ENCODE measurements around the gene IL2RG.
A peak's percentile ranks its signal among the peaks of the same experiment; 100 is the strongest.

The IL2RG gene

DNA sequence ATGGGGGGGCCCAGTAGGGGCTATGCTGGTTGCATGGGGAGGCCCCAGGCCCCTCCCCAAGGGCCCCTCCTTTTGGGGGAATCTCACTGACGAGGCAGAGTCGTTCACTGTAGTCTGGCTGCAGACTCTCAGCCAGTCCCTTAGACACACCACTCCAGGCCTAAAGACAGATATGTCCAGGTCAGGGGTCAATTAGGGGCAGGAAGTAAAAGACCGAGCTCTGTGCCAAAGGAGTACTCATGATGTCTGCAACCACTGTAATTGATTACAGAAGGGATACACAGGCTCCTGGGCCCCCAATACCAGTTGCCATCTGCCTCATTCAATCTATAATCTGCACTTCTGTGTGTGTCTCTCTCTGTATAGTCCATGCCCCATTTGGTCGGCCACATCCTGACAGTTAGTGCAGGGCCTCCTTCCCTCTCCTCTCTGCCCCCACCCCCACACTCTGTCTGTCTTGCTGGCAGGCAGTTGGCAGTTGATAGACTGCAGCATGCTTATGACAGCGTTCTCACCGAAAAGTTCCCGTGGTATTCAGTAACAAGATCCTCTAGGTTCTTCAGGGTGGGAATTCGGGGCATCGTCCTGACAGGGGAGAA lies 3.5 kb downstream of the IL2RG start:
- DNase-seq (ENCODE audit: low spot score): no peak

DNA sequence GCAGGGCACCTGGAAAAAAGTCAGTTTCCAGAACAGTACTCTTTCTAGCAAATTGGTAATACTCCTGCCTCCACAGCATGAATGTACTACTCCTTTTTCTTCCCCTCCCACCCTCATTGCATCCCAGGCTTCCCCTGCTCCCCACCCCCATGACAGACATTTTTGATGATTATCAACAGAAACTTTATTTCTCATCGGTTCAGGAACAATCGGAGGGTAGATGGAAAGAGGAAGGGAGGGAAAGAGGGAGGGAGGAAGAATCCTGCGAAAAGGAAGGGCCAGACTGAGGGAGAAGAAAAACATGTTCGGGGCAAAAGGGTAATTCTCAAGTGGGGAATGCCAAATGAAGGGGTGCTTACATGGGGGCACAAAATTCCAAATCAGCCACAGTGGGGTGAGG lies 4.1 kb downstream of the IL2RG start:
- no peak for DNase-seq (ENCODE audit: low spot score)

DNA sequence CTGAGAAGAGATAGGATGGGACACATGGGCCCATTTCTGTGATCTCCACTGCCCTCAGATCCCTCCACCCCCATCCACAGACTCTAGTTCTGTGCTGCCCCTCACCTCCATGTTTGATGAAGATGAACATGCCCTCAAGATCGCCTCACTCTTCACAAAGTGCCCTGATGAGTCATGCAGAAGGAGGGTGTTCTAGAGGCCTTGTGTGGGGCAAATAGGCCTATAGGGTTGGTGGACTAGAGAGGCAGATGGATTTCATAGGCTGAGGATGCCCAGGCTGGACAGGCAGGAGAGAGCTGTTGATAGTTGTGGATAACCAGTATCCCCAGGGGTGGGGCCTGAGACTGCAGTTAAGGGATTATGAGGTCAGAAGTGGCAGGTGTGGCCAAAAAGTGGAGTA lies 5.0 kb downstream of the IL2RG start, which contains the start of gene CXorf65:
CXorf65 (minus strand) TSS at position 314 of the 400 bp plus-strand sequence; CDS start at position 130, 184 bp downstream.
- no peak for DNase-seq (ENCODE audit: low spot score)

DNA sequence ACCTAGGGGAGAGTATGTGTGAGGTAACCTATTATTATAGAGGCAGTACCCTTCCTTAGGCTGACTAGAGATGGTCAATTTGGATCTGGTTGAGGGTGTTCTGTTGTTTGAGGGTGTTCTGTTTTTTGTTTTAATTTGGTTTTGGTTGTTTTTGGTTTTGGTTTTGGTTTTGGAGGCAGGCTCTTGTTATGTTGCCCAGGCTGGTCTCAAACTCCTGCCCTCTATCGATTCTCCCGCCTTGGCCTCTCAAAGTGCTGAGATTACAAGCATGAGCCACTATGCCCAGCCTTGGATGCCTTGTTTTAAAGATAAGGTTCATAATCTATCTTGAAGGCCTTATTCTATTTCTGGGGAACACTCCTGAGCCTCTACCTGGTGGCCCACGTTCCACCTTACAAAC lies 5.7 kb downstream of the IL2RG start:
- DNase-seq (ENCODE audit: low spot score): no peak

DNA sequence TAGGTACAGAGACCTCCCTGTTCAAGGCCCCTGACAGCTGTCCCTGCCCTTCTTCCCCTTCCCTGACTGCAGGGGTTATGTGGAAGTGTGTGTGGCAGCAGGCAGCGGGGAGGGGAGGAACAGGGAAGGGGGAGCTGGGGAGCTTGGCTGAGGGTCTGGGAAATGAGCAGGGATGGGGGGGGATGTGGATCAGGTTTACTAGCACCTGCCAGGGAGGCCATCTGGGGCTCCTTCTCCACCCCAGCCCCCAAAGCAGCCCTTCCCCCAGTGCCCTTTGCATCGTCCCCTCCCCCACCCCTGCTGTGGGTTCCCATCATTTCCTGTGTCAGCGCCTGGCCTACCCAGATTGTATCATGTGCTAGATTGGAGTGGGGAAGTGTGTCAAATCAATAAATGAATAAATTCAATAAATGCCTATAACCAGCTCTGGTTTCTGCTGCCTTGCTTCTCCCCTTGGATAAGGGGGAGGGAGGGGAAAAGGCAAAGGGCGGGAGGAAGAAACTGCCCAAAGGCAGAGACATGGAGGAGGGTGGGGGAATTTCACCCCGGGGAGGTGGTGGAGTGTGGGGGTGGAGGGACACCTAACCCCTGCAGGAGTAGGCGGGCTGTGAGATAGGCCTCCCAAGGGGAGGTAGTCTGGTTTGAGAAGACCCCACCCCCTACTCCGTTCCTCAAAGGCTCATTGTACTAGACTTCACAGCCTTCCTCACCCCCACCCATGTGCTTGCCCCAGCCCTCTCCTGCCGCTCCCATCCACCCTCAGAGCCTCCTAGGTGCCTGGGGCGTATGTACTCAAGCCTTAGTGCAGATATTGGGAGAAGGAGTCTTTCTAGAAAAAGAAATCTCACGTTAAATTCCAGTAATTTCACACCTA lies 8.0 kb downstream of the IL2RG start:
- DNase-seq (ENCODE audit: low spot score): no peak

DNA sequence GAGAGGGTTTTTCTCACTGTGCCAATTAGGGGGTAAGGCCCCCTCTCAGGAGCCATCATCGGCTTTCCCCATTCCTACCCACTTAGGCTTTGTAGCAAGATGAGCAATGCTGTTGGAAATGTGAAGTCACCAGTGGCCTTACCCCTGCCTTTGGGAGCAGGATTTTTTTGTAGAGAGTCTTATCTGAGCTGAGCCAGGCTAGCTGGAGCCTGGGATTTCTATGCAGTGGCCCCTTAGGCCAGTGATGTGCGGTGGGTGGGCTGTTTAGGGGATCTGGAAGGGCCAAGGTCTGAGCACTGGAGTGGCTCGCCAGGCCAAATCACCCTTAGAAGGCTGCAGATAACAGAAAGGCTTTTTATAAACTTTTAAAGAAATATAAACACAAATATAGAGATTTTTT lies 9.1 kb downstream of the IL2RG start:
- DNase-seq (ENCODE audit: low spot score): no peak

DNA sequence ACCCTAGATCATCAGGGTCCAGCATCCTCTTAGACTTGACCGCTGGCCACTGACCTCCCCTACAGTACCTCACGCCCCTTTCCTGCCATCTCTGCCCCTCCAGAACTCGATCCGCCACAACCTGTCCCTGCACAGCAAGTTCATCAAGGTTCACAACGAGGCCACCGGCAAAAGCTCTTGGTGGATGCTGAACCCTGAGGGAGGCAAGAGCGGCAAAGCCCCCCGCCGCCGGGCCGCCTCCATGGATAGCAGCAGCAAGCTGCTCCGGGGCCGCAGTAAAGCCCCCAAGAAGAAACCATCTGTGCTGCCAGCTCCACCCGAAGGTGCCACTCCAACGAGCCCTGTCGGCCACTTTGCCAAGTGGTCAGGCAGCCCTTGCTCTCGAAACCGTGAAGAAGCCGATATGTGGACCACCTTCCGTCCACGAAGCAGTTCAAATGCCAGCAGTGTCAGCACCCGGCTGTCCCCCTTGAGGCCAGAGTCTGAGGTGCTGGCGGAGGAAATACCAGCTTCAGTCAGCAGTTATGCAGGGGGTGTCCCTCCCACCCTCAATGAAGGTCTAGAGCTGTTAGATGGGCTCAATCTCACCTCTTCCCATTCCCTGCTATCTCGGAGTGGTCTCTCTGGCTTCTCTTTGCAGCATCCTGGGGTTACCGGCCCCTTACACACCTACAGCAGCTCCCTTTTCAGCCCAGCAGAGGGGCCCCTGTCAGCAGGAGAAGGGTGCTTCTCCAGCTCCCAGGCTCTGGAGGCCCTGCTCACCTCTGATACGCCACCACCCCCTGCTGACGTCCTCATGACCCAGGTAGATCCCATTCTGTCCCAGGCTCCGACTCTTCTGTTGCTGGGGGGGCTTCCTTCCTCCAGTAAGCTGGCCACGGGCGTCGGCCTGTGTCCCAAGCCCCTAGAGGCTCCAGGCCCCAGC lies 10.5 kb downstream of the IL2RG start:
- no peak for DNase-seq (ENCODE audit: low spot score)

DNA sequence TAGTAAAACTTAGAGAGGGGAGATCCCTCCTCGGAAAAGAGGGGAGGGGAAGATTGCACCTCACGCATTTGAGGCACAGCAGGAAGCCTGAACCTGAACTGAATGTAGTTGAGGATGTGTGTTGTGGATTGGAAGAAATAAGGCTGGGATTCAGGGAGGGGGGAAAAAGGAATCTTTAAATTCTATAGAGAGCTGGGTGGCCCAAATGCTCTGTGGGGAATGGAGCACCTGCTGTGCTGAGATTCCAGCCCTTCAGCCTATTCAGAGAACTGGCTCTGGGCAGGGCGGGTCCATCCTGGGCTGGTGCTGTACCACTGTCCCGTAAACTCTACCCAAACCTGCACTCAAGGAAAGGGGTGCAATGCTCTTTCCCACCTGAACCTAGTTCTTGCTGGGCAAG lies 11.6 kb downstream of the IL2RG start:
- DNase-seq (ENCODE audit: low spot score): no peak

DNA sequence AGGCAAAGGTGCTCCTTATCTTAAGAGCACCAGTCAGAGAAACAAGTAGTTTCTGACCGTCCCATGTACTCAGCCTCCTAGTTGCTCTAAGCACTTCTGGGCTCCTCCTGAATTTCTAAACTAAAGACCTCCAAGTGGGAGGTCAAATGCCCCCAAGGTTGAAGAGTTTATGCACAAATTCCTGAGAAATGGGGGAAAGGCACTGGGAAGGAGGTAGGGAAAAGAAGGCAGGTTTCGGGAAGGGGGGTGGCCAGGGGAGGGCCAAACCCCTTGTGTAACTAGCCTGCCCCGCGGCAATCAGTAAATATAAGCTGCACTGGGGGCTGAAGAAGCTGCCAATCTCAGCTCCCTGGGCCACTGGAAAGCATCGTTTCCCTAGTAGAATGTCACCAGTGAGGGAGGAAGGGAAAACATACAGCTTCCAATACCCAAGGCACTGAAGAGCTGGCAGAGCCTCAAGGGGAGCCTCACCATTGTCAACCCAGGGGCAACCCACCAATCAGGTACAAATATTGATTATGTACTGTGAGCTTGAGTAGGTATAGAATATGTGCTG lies 12.3 kb downstream of the IL2RG start:
- no peak for DNase-seq (ENCODE audit: low spot score)

DNA sequence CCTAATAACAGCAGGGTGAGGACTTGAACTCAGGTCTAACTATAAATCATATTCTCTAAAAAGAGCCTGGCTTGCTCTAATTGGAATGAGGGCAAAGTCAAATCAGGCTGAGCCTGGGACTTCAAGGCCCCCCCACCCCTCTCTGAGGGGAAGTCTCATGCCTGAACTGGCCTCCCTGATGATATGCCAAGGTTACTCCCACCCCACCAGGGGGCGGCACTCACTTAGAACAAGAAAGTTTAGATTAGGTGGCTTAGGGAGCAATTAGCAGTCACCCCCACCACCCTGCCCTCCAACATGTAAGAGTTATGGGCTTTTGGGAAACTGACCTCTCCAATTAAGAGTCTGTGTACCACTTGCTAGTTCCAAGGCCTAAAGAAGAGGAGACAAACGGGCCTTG lies 13.1 kb downstream of the IL2RG start:
- no peak for DNase-seq (ENCODE audit: low spot score)

DNA sequence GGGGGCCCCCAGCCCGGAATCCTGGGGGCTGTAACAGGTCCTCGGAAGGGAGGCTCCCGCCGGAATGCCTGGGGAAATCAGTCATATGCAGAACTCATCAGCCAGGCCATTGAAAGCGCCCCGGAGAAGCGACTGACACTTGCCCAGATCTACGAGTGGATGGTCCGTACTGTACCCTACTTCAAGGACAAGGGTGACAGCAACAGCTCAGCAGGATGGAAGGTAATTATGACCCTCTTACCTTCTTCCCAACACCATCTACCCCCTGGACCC lies 14.7 kb downstream of the IL2RG start:
- no peak for DNase-seq (ENCODE audit: low spot score)

DNA sequence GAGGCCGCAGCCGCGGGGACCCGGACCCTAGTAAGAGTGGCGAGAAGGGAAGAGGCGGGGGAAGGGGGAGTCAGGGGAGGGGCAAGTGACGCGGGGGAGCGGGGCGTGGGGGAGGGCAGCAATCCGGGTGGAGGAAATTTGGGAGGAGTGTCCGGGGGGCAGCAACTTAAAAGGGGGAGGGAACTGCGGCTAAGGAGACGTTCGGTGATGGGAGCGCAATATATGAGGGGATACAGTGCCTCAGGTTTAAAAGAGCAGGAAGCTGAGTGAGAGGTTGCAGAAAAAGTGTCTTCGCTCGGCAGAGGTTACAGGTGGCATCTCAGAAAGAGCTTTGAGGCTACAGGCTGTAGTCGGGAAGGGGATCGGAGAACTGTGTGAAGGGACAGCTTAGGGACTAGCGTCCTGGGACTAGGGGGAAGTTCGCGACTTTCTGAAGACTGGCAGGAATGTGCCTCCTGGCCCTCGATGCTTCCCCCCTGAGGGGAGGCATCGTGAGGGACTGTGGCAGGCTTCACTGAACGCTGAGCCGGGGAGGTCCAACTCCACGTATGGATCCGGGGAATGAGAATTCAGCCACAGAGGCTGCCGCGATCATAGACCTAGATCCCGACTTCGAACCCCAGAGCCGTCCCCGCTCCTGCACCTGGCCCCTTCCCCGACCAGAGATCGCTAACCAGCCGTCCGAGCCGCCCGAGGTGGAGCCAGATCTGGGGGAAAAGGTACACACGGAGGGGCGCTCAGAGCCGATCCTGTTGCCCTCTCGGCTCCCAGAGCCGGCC lies 15.2 kb downstream of the IL2RG start:
- no peak for DNase-seq (ENCODE audit: low spot score)

DNA sequence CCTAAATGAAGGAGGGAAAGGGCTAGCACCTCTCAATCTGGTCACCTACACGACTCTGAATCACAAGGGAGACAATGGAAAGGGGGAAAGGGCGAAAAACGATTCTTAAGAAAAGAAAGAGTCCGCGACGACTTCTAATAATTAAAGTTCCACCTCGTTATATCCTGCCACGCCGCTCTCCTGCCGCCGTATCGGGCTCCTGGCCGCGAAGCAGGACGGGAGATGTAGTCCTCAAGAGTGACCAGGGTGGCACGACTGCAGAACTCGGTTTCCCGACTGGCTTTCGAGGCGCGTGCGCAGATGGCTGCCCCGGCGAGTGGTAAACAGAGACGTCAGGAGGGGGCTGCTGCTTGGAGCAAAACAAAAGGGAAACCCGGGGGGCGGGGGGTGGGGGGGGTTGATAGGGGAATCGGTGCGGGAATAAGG lies 15.8 kb downstream of the IL2RG start, which contains the start of gene FOXO4:
FOXO4 (plus strand) TSS at position 297 of the 426 bp plus-strand sequence. CDS start 678 bp downstream, outside the sequence.
- peak; percentile 76 for DNase-seq (ENCODE audit: low spot score)

DNA sequence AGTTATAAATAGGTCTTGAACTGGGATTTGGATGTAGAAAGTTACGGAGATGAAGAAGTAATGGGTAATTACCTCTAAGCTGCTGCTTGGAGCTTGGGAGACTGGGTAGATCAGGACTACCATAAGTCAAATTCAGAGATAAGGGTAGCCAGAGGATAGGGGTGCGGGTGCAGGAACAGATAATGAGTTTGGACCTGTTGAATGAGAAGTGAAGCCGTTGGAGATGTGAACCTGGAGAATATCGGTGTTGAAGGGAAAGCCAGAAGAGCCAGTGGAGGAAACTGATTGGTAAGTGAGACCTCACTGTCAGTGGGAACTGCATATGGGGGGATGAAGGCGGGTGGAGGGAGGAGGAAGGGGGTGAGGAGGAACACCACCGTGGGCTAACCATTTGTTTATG lies 16.3 kb downstream of the IL2RG start:
- no peak for DNase-seq (ENCODE audit: low spot score)

DNA sequence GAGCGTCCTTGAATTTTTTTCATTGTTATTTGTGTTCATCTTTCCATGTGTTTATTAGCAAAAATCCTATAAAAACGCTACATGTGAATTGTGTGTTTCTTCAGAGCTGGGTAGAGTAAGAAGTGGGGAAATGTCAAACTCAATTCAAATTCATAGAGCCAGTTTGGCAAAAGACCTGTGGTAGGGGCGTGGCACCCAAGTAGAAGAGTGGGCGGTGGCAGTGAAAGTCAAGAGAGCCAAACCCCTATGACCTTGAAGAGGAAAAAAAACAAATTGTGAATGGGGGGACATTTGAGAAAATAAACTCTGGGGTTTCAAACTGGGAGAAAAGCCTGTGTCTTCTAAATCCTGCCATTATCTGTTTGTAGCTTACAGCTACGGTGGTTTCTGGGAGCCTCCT lies 20.1 kb downstream of the IL2RG start:
- DNase-seq (ENCODE audit: low spot score): no peak

DNA sequence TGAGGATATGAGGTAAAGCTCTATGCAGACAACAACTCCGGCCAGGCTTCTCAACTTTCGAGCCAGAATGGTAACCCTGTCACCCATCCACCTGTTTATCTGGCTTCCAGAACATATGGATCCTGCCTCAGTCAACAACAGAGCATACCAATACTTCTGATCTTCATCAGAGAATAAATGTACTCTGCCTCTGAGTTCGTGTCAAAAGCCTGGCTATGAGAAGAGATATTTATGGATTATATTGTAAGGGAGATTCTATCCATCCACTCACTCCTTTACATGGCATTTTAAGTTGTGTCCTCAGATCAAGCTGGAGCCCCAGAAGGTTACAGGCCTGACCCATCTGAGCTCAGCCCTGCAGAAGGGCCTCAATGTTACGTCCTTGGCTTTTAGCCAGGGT lies 25.5 kb downstream of the IL2RG start:
- no peak for DNase-seq (ENCODE audit: low spot score)

DNA sequence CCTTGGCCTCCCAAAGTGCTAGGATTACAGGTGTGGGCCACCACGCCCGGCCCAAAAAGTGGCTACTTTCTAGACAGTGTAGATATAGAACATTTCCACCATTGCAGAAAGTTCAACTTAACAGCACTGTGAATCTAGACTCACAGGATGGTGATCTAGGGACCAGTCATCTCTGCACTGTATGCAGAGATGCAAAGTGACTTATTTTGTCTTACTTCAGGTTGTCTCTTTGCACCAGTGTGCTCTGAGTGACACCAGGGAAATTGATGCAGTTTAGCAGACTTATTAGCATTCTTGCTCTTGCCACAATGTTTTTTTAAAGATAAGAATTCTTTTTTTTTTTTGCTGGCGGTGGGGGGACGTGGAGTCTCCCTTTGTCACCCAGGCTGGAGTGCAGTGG lies 28.6 kb downstream of the IL2RG start:
- no peak for DNase-seq (ENCODE audit: low spot score)

DNA sequence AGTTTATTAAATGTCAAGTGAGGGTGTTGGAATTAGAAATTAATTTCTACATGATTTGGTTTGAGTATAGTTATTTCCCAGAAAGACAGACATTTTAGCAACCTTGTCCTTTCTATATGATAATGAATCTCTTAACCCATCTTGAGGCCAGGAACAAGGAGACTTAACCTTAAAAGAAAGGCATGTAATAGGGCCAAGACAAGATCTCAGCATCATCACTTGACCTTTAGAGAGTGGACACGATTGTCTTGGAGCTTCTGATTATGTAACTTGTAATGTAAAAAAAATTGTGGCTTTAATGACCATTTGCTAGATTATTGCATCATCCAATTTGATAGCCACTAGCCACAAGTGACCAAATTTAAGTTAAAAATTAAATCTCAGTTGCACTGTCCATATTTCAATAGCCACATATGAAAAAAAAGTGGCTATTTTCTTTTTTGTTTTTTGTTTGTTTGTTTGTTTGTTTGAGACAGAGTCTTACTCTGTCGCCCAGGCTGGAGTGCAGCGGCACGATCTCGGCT lies 29.2 kb downstream of the IL2RG start:
- no peak for DNase-seq (ENCODE audit: low spot score)

DNA sequence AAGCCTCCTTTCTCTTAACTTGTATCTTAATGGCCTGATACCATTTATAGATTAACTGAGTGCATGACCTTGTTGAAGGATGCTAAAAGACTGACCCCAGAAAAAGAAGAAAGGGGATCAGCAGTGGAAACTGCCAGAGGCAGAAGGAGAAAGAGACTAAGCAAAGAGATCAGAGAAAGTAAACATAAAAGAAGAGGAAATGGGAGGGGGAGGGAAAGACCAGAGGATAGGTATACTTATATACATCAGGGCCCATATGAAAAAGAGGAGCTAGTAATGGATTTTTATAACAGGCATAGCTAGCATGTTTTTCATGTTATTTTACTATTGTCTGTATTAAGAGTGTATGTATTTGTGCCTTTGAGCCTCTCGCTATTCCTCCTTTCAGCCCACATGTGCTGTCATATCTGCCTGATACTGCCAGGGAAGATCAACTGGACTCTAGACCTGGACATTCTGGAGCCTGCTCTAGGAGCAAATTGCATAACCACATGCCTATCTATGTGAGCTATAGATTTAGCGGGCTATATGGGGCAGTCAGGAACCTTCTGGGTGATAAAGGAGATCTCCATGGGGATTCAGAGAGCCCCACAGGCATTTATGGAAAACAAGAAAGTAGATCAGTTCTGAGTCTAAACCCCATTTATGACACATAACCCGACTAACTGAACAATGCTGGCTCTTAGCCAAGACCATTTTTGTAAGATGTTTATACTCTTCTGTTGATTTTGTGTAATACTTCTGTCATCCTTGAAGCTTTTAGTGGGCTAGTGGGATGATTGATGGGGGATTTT lies 29.9 kb downstream of the IL2RG start:
- DNase-seq (ENCODE audit: low spot score): no peak

DNA sequence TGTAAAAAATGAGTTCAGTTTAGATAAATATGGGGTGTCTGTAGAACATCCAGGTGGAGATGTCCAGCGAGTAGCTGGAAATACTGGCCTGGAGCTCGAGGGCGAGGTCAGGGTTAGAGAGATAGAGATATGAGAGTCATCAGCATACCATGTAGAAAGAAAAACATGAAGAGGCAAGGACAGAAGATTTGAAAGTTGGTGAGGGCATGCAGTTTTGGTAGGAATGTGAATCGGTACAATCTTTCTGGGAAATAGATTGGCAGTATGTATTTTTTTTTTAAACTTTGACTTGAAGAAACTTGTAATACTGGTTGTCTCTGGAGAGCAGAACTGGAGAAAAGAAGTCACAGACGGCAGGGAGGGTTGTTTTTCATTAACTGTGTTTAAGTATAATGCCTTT lies 40.8 kb downstream of the IL2RG start:
- DNase-seq (ENCODE audit: low spot score): no peak

Measured in LoVo (cell line).